Measurements from ENCODE around the gene TMTC3.

DNA sequence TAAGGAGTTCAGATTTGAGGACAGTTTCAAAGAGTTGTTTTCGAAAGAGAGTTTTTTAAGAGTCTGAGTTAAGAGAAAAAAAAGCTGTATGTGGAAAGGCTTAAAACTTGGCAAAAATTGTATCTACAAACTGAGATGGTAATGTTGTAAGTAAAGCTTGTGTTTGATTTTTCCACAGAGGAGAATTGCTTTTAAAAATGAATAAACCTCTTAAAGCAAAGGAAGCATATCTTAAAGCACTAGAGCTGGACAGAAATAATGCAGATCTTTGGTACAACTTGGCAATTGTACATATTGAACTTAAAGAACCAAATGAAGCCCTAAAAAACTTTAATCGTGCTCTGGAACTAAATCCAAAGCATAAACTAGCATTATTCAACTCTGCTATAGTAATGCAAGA is 50.3 kb downstream of the TMTC3 start:
- TF ChIP-seq, protein P1, sequence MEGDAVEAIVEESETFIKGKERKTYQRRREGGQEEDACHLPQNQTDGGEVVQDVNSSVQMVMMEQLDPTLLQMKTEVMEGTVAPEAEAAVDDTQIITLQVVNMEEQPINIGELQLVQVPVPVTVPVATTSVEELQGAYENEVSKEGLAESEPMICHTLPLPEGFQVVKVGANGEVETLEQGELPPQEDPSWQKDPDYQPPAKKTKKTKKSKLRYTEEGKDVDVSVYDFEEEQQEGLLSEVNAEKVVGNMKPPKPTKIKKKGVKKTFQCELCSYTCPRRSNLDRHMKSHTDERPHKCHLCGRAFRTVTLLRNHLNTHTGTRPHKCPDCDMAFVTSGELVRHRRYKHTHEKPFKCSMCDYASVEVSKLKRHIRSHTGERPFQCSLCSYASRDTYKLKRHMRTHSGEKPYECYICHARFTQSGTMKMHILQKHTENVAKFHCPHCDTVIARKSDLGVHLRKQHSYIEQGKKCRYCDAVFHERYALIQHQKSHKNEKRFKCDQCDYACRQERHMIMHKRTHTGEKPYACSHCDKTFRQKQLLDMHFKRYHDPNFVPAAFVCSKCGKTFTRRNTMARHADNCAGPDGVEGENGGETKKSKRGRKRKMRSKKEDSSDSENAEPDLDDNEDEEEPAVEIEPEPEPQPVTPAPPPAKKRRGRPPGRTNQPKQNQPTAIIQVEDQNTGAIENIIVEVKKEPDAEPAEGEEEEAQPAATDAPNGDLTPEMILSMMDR (IDR thresholded peaks at IDR 0.05; ENCODE audit: insufficient read depth, low read length, poor library complexity, severe bottlenecking): no peak
- no peak for TF ChIP-seq EZH2phosphoT487 (conservative IDR thresholded peaks at IDR 0.05; ENCODE audit: low read length)

Measured in SU-DHL-6 (cell line).